B cell (primary cell): Measurements from ENCODE around the gene AURKA.

Source experiments
- EZH2 ChIP-seq: IDR thresholded peaks from 2 replicates; pipeline ENCODE4 v1.6.1; 2012; ENCODE audit warnings: borderline replicate concordance, low read depth, mild to moderate bottlenecking, moderate library complexity, low read length; ENCODE audit not compliant: insufficient read depth, poor library complexity, severe bottlenecking
- TF ChIP-seq, protein P1 (sequence below): fragments of 200-600 bp; IDR thresholded peaks from one replicate; pipeline ENCODE4 v1.8.0; 2022; ENCODE audit warnings: antibody characterized with exemption, mild to moderate bottlenecking

DNA sequence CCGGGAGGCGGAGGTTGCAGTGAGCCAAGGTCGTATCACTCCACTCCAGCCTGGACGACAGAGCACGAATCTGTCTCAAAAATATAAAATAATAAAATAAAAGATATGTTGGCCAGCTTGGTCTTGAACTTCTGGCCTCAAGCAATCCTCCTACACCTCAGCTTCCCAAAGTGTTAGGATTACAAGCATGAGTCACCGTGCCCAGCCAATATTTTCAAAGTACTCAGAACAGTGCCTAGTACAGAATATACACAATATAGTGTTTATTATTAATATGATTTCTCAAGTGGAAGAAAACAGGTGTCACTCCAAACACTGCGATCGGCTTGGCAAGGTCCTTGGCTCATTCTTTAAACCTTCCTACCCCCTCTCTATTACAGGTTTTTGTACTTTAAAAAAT lies 30.1 kb downstream of the AURKA start:
- TF ChIP-seq, protein P1, sequence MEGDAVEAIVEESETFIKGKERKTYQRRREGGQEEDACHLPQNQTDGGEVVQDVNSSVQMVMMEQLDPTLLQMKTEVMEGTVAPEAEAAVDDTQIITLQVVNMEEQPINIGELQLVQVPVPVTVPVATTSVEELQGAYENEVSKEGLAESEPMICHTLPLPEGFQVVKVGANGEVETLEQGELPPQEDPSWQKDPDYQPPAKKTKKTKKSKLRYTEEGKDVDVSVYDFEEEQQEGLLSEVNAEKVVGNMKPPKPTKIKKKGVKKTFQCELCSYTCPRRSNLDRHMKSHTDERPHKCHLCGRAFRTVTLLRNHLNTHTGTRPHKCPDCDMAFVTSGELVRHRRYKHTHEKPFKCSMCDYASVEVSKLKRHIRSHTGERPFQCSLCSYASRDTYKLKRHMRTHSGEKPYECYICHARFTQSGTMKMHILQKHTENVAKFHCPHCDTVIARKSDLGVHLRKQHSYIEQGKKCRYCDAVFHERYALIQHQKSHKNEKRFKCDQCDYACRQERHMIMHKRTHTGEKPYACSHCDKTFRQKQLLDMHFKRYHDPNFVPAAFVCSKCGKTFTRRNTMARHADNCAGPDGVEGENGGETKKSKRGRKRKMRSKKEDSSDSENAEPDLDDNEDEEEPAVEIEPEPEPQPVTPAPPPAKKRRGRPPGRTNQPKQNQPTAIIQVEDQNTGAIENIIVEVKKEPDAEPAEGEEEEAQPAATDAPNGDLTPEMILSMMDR, result no peak
- no peak for TF ChIP-seq EZH2
